Naive B cell (primary cell): ENCODE data around the gene DMXL2. TPM values are rescaled to one million over a fixed set of nuclear protein-coding genes. Genes with fewer than 3 reads are reported as not detected.

Experiments
- ATAC-seq, 2 donors: fragments of 150-1000 bp; cut with Tn5 transposase; 2 replicates each; pipeline ENCODE4 v1.10.0; 2021; ENCODE audit warnings: low read depth in 2 of 2, mild to moderate bottlenecking in 2 of 2, moderate library complexity in 2 of 2
- DNase-seq: peaks from one replicate; pipeline ENCODE4 v3.0.0; 2022
- H3K27ac Mint-ChIP-seq, 6 donors: one replicate each; pipeline ENCODE4 v1.8.0; 2020 to 2022; ENCODE audit warnings: mild to moderate bottlenecking in 6 of 6, mixed read lengths in 6 of 6, moderate library complexity in 5 of 6, inconsistent platforms in 2 of 6
- H3K27me3 Mint-ChIP-seq, 3 donors: one replicate each; pipeline ENCODE4 v1.8.0; 2021 to 2022; ENCODE audit warnings: mixed read lengths in 3 of 3, mild to moderate bottlenecking in 1 of 3
- H3K36me3 Mint-ChIP-seq, 2 donors: one replicate each; pipeline ENCODE4 v1.8.0; 2020 to 2022; ENCODE audit warnings: mixed read lengths in 2 of 2, inconsistent platforms in 1 of 2, mild to moderate bottlenecking in 1 of 2
- H3K4me1 Mint-ChIP-seq, 3 donors: one replicate each; pipeline ENCODE4 v1.8.0; 2020 to 2022; ENCODE audit warnings: mixed read lengths in 3 of 3, inconsistent platforms in 1 of 3, mild to moderate bottlenecking in 1 of 3, moderate library complexity in 1 of 3
- H3K4me3 Mint-ChIP-seq, 8 donors: one replicate each; pipeline ENCODE4 v1.8.0; 2020 to 2022; ENCODE audit warnings: mild to moderate bottlenecking in 8 of 8, mixed read lengths in 8 of 8, moderate library complexity in 8 of 8, inconsistent platforms in 2 of 8
- H3K9me3 Mint-ChIP-seq, 7 donors: one replicate each; pipeline ENCODE4 v1.8.0; 2020 to 2022; ENCODE audit warnings: mixed read lengths in 7 of 7, mild to moderate bottlenecking in 5 of 7, inconsistent platforms in 2 of 7, moderate library complexity in 1 of 7
- polyA plus RNA-seq, 6 donors: library from polyadenylated mRNA; unstranded; fragments of 300-500 nt; fragmentation: Illumina TruSeq; gene quantifications; one replicate each; pipeline ENCODE4 v1.2.3, GENCODE V29; 2021; ENCODE audit warnings: low read depth in 6 of 6

The DMXL2 gene
- polyA plus RNA-seq, 6 donors from 2014 or later = 0.10 to 0.14 TPM; not detected in 4

DNA sequence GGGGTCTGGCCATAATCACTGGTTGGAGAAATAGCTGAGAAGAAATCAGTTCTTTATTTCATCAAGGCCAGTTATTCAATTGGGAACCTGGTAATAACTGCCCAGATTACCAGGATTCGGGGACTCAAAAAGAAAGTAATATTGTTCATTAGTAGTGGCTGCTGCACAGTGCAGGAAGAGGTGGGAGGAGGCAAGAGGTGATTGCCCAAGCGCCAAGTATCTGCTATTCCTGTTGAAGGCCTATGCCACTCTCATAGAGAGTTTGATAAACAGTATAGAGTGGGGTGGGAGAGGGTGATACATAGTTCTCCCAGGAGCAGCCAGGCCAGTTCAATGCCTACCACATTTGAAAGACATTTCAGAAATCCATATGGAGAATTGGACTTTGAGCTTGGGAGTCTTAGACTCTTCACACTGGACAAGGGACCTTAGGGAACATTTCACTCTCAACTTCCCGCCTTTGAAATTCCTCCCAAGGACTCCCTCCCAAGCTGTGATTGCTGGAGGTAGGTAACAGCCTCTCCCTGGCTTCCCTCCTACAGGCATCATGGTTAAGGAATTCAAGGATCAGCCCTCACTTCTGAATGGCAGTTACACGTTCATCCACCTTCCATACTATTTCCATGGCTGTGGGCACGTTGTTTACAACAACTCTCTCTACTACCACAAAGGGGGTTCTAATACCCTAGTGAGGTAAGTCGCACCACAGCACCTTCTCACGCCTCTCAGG lies 221.4 kb downstream of the DMXL2 start:
- DNase-seq (no peak), ATAC-seq (no peak)
- Mint-ChIP-seq H3K4me3 (no peak overlapping the region), H3K27me3 (peaks cover 22 to 27% (median 26%) of the 10 kb centered on the region in 3 donors), H3K36me3 (no peaks in the 10 kb centered on the region), H3K9me3 (no peaks in the 10 kb centered on the region), H3K4me1 (peaks cover 0 to 4% (median 0%) of the 10 kb centered on the region in 3 donors), H3K27ac (peak overlapping the region in 1 of 6 donors; percentile 1)

DNA sequence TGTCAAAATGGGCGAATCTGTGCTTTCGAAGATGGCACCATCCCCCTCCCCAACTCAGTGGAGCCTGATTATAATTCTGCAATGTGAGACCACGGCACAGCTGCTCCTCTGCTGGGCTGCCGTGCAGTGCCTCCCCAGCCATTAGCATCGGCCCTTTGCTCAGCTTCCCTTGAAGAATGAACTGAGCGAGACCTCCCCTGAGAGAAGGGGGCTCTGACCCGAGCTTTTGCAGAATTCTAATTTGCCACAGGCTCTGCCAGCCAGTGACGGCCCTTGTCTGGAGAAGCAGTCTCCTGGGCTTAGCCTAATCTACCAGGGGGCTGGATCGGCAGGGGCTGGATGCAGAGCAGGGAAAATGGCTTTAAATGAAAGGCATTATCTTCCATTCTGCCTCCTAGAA lies 223.9 kb downstream of the DMXL2 start:
- Mint-ChIP-seq H3K4me3 (no peak overlapping the region), H3K9me3 (no peaks in the 10 kb centered on the region), H3K27ac (no peak overlapping the region), H3K27me3 (peaks cover 21 to 27% (median 23%) of the 10 kb centered on the region in 3 donors), H3K4me1 (peaks cover 0 to 4% (median 0%) of the 10 kb centered on the region in 3 donors), H3K36me3 (no peaks in the 10 kb centered on the region)
- DNase-seq (no peak), ATAC-seq (no peak)

Other genes starting within 250 kb of the DMXL2 start
- not detected for gene SCG3, start 58.7 kb upstream of the DMXL2 start, polyA plus RNA-seq
- 100 to 1,000 TPM in 1 of 6 donors, 10 to 100 TPM in 5; 56.6 to 120 (median 84.1) TPM for gene LYSMD2, start 114.9 kb upstream of the DMXL2 start, polyA plus RNA-seq
- 1 to 10 TPM; 1.4 to 4.1 (median 2.2) TPM for gene TMOD2, start 128.8 kb upstream of the DMXL2 start, polyA plus RNA-seq
- 10 to 100 TPM; 19.3 to 30.3 (median 25.2) TPM for gene TMOD3, start 206.9 kb upstream of the DMXL2 start, polyA plus RNA-seq